Liver (tissue), 9 donors: ENCODE data around the gene RING1. TPM values are rescaled to one million over a fixed set of nuclear protein-coding genes. Genes with fewer than 3 reads are reported as not detected.

Experiments
- DNase-seq: peaks from one replicate; pipeline ENCODE4 v3.0.0-alpha.2; 2017; ENCODE audit warnings: low spot score
- H3K27ac ChIP-seq, 2 donors: one replicate each; pipeline ENCODE4 v1.7.0; 2013; ENCODE audit warnings: inconsistent platforms in 2 of 2, low read length in 2 of 2, control low read depth in 1 of 2, low read depth in 1 of 2, mild to moderate bottlenecking in 1 of 2
- H3K27me3 ChIP-seq, 4 donors: one replicate each; pipeline versions ENCODE4 v1.6.1 to v1.7.0; 2013; ENCODE audit warnings: low read length in 3 of 4, inconsistent platforms in 1 of 4, mild to moderate bottlenecking in 1 of 4, moderate library complexity in 1 of 4; ENCODE audit not compliant: control insufficient read depth in 4 of 4, insufficient read depth in 4 of 4
- H3K36me3 ChIP-seq, 4 donors: one replicate each; pipeline versions ENCODE4 v1.6.1 to v1.7.0; 2013; ENCODE audit warnings: low read length in 3 of 4, mild to moderate bottlenecking in 3 of 4, low read depth in 1 of 4, moderate library complexity in 1 of 4; ENCODE audit not compliant: control insufficient read depth in 4 of 4, insufficient read depth in 3 of 4
- H3K4me1 ChIP-seq, 4 donors: one replicate each; pipeline versions ENCODE4 v1.6.1 to v1.7.0; 2013; ENCODE audit warnings: low read length in 3 of 4, mild to moderate bottlenecking in 3 of 4, moderate library complexity in 1 of 4; ENCODE audit not compliant: control insufficient read depth in 4 of 4, insufficient read depth in 4 of 4
- H3K4me3 ChIP-seq, 3 donors: one replicate each; pipeline versions ENCODE4 v1.6.1 to v1.7.0; 2013; ENCODE audit warnings: low read length in 3 of 3, control low read depth in 1 of 3, low read depth in 1 of 3, mild to moderate bottlenecking in 1 of 3
- H3K9ac ChIP-seq, 2 donors: one replicate each; pipeline ENCODE4 v1.7.0; 2013; ENCODE audit warnings: low read length in 2 of 2, mild to moderate bottlenecking in 2 of 2, moderate library complexity in 2 of 2, control low read depth in 1 of 2, low read depth in 1 of 2
- H3K9me3 ChIP-seq, 4 donors: one replicate each; pipeline versions ENCODE4 v1.6.1 to v1.7.0; 2013; ENCODE audit warnings: low read length in 3 of 4; ENCODE audit not compliant: control insufficient read depth in 4 of 4
- EGR1 ChIP-seq, 2 donors: IDR thresholded peaks; 2 replicates each; pipeline ENCODE4 v1.6.1; 2016 to 2018; ENCODE audit warnings: antibody characterized with exemption in 2 of 2, low read depth in 2 of 2
- FOXA1 ChIP-seq: IDR thresholded peaks from 2 replicates; pipeline ENCODE4 v1.6.1; 2016; ENCODE audit warnings: antibody characterized with exemption
- FOXA2 ChIP-seq: IDR thresholded peaks from 2 replicates; pipeline ENCODE4 v1.6.1; 2016; ENCODE audit warnings: antibody characterized with exemption
- GABPA ChIP-seq, 2 donors: IDR thresholded peaks in 1 of 2; conservative IDR thresholded peaks in 1 of 2; 2 replicates each; pipeline ENCODE4 v1.6.1; 2016; ENCODE audit warnings: antibody characterized with exemption in 2 of 2, mild to moderate bottlenecking in 1 of 2, moderate library complexity in 1 of 2
- HNF4A ChIP-seq, 2 donors: conservative IDR thresholded peaks; 2 replicates each; pipeline ENCODE4 v1.6.1; 2016; ENCODE audit warnings: antibody characterized with exemption in 2 of 2, mild to moderate bottlenecking in 2 of 2
- HNF4G ChIP-seq: IDR thresholded peaks from 2 replicates; pipeline ENCODE4 v1.6.1; 2016; ENCODE audit warnings: antibody characterized with exemption
- JUND ChIP-seq, 2 donors: IDR thresholded peaks; 2 replicates each; pipeline ENCODE4 v1.6.1; 2016; ENCODE audit warnings: antibody characterized with exemption in 2 of 2
- NR2F2 ChIP-seq: IDR thresholded peaks from 2 replicates; pipeline ENCODE4 v1.6.1; 2016; ENCODE audit warnings: antibody characterized with exemption
- REST ChIP-seq: IDR thresholded peaks from 2 replicates; pipeline ENCODE4 v1.6.1; 2016; ENCODE audit warnings: antibody characterized with exemption, mild to moderate bottlenecking
- RXRA ChIP-seq, 2 donors: IDR thresholded peaks; 2 replicates each; pipeline ENCODE4 v1.6.1; 2017 to 2018; ENCODE audit warnings: antibody characterized with exemption in 2 of 2, mild to moderate bottlenecking in 1 of 2
- SP1 ChIP-seq: IDR thresholded peaks from 2 replicates; pipeline ENCODE4 v1.6.1; 2018; ENCODE audit warnings: antibody characterized with exemption, mild to moderate bottlenecking
- TAF1 ChIP-seq: conservative IDR thresholded peaks from 2 replicates; pipeline ENCODE4 v1.6.1; 2016; ENCODE audit warnings: antibody characterized with exemption, mild to moderate bottlenecking
- YY1 ChIP-seq: IDR thresholded peaks from 2 replicates; pipeline ENCODE4 v1.6.1; 2016; ENCODE audit warnings: antibody characterized with exemption, mild to moderate bottlenecking
- WGBS: extraction: QIAGEN DNeasy Blood & Tissue Kit; methylation state at CpG from one replicate; pipeline ENCODE4 v1.1.7; 2013; 5-methylcytosine and 5-hydroxymethylcytosine counted together
- polyA plus RNA-seq, 2 donors: library from polyadenylated mRNA; stranded (reverse) in 1 of 2; unstranded in 1 of 2; fragments of 200-250 nt in 1 of 2; fragments of >200 nt in 1 of 2; fragmentation: Nextera tagmentation in 1 of 2; extraction: Ambion mirVana in 1 of 2; gene quantifications; one replicate each; pipeline versions ENCODE4 v1.2.1 to v1.2.3, GENCODE V29; 2013 to 2015
- total RNA-seq, 2 donors: library from RNA; depleted of rRNA; stranded (reverse); fragments of >200 nt; gene quantifications; one replicate each; pipeline ENCODE4 v1.2.3, GENCODE V29; 2014
- TF ChIP-seq, protein P1 (sequence below): fragments of 150-350 bp; IDR thresholded peaks from 2 replicates; pipeline ENCODE4 v1.5.1; 2017; ENCODE audit warnings: improper control_type of control experiment, low read depth, low read length; ENCODE audit not compliant: missing input control
- TF ChIP-seq, protein P2 (sequence below): IDR thresholded peaks from 2 replicates; pipeline ENCODE4 v1.6.1; 2016; ENCODE audit warnings: antibody characterized with exemption
- TF ChIP-seq, protein P3 (sequence below): IDR thresholded peaks from 2 replicates; pipeline ENCODE4 v1.6.1; 2016; ENCODE audit warnings: antibody characterized with exemption
- TF ChIP-seq, protein P4 (sequence below): IDR thresholded peaks from 2 replicates; pipeline ENCODE4 v1.6.1; 2016; ENCODE audit warnings: antibody characterized with exemption
- donor health status: healthy.
- donor health status: healthy.
- donor health status: healthy.
- donor health status: healthy.
- donor health status: healthy.

RING1 gene
- total and polyA plus RNA-seq, 4 donors = 4.4 to 19.7 (median 14.9) TPM

GRCh38 chr6:33163540-33163939 lies 44.8 kb upstream of the RING1 start:
- Histone ChIP-seq H3K27me3 (no peaks in the 10 kb centered on the region), H3K36me3 (no peaks in the 10 kb centered on the region), H3K4me1 (peaks cover 1 to 15% (median 9%) of the 10 kb centered on the region in 4 donors), H3K27ac (no peak overlapping the region), H3K9me3 (no peaks in the 10 kb centered on the region), H3K9ac (no peak overlapping the region), H3K4me3 (no peak overlapping the region)
- WGBS = 90% methylated on average over 10 of the region's 10 CpGs
- TF ChIP-seq NR2F2 = no peak
- TF ChIP-seq, protein P1, sequence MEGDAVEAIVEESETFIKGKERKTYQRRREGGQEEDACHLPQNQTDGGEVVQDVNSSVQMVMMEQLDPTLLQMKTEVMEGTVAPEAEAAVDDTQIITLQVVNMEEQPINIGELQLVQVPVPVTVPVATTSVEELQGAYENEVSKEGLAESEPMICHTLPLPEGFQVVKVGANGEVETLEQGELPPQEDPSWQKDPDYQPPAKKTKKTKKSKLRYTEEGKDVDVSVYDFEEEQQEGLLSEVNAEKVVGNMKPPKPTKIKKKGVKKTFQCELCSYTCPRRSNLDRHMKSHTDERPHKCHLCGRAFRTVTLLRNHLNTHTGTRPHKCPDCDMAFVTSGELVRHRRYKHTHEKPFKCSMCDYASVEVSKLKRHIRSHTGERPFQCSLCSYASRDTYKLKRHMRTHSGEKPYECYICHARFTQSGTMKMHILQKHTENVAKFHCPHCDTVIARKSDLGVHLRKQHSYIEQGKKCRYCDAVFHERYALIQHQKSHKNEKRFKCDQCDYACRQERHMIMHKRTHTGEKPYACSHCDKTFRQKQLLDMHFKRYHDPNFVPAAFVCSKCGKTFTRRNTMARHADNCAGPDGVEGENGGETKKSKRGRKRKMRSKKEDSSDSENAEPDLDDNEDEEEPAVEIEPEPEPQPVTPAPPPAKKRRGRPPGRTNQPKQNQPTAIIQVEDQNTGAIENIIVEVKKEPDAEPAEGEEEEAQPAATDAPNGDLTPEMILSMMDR = no peak
- no peak for TF ChIP-seq FOXA1
- no peak for TF ChIP-seq YY1
- no peak for TF ChIP-seq HNF4G
- no peak for TF ChIP-seq REST
- no peak for TF ChIP-seq GABPA (IDR thresholded peaks at IDR 0.05 in 1 of 2, conservative IDR thresholded peaks at IDR 0.05 in 1 of 2)
- TF ChIP-seq, protein P2, sequence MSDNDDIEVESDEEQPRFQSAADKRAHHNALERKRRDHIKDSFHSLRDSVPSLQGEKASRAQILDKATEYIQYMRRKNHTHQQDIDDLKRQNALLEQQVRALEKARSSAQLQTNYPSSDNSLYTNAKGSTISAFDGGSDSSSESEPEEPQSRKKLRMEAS = no peak
- TF ChIP-seq RXRA (IDR thresholded peaks at IDR 0.05) = no peak
- TF ChIP-seq TAF1 = no peak
- no peak for TF ChIP-seq FOXA2
- no peak for TF ChIP-seq JUND (IDR thresholded peaks at IDR 0.05)
- TF ChIP-seq HNF4A (conservative IDR thresholded peaks at IDR 0.05) = no peak
- TF ChIP-seq EGR1 (IDR thresholded peaks at IDR 0.05; ENCODE audit: low read depth in 2 of 2) = no peak
- TF ChIP-seq, protein P3, sequence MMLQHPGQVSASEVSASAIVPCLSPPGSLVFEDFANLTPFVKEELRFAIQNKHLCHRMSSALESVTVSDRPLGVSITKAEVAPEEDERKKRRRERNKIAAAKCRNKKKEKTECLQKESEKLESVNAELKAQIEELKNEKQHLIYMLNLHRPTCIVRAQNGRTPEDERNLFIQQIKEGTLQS = no peak
- no peak for TF ChIP-seq SP1
- DNase-seq = no peak

DNA sequence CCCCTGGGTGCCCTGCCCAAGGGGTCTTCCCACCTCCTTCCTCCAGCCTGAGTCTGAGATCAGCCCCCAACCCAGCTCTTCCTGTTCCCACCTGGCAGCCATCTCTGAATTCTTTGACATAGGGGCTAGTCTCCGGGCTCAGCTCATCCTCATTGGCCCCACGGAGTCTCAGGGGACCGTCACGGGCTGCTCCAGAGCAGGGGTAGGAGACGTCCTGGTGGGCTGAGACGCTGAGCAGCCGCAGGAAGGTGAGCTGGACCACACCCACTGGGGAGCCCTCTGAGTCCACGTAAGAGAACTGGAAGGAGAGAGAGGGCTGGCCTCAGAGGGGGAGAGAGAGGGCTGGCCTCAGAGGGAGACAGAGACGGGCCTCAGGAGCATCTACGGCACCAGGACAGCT lies 44.1 kb upstream of the RING1 start:
- 70% methylated on average over 10 of the region's 10 CpGs for WGBS
- no peaks in the 10 kb centered on the region for H3K9me3 ChIP-seq
- DNase-seq = no peak
- H3K27me3 ChIP-seq = no peaks in the 10 kb centered on the region
- no peak overlapping the region for H3K4me3 ChIP-seq
- H3K9ac ChIP-seq = no peak overlapping the region
- H3K27ac ChIP-seq = no peak overlapping the region
- peaks cover 1 to 11% (median 5%) of the 10 kb centered on the region in 4 donors for H3K4me1 ChIP-seq
- H3K36me3 ChIP-seq = no peaks in the 10 kb centered on the region
- TF ChIP-seq TAF1 (no peak), REST (no peak), HNF4G (no peak), YY1 (no peak), FOXA2 (no peak), NR2F2 (no peak), EGR1 (IDR thresholded peaks at IDR 0.05; ENCODE audit: low read depth in 2 of 2) (no peak)
- TF ChIP-seq, protein P3 = no peak
- TF ChIP-seq, protein P1 = no peak
- TF ChIP-seq, protein P4, sequence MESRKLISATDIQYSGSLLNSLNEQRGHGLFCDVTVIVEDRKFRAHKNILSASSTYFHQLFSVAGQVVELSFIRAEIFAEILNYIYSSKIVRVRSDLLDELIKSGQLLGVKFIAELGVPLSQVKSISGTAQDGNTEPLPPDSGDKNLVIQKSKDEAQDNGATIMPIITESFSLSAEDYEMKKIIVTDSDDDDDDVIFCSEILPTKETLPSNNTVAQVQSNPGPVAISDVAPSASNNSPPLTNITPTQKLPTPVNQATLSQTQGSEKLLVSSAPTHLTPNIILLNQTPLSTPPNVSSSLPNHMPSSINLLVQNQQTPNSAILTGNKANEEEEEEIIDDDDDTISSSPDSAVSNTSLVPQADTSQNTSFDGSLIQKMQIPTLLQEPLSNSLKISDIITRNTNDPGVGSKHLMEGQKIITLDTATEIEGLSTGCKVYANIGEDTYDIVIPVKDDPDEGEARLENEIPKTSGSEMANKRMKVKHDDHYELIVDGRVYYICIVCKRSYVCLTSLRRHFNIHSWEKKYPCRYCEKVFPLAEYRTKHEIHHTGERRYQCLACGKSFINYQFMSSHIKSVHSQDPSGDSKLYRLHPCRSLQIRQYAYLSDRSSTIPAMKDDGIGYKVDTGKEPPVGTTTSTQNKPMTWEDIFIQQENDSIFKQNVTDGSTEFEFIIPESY = no peak
- TF ChIP-seq, protein P2 = no peak
